ENCODE measurements around the gene RANGRF.

- TF ChIP-seq CTCF (IDR thresholded peaks at IDR 0.05): no peak
- TF ChIP-seq ZFX (IDR thresholded peaks at IDR 0.05; ENCODE audit: borderline replicate concordance): no peak
Measured at GRCh38 chr17:8292639-8293395, 4.3 kb downstream of the RANGRF start.
